ENCODE results near the gene MAP1B. TPM values are rescaled to one million over a fixed set of nuclear protein-coding genes. Genes with fewer than 3 reads are reported as not detected.

Gene MAP1B
- total RNA-seq, 1 donor from 2014 or later: 2,530 TPM

DNA sequence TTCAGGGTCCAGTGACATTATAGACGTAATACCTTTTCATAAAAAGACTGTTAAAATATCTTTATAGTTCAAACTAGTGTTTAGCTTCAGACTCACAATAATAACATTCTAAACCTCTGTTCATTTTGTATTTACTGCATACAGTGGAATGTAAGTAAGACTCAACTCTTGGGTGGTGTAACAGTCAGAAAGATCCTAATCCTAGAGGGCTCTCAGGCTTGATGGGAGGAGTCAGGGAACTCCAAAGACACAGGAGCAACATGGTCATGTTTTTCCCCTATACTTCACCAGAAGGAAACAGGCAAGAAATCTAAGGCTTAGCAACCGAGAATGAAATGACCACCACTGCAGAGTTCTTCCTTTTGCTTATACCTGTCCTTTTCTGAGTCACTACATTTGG, 130.1 kb downstream of the MAP1B start:
- Mint-ChIP-seq H3K9me3 (ENCODE audit: unreplicated experiment) (peaks cover 2% of the 10 kb centered on the region), H3K4me1 (ENCODE audit: low read depth, unreplicated experiment) (peaks cover 23% of the 10 kb centered on the region), H3K27me3 (ENCODE audit: unreplicated experiment) (no peaks in the 10 kb centered on the region), H3K27ac (ENCODE audit: unreplicated experiment) (peak overlapping the region; percentile 41), H3K4me3 (ENCODE audit: unreplicated experiment) (no peak overlapping the region), H3K36me3 (ENCODE audit: unreplicated experiment) (no peaks in the 10 kb centered on the region)
- no peak for DNase-seq
- TF ChIP-seq, protein P1, sequence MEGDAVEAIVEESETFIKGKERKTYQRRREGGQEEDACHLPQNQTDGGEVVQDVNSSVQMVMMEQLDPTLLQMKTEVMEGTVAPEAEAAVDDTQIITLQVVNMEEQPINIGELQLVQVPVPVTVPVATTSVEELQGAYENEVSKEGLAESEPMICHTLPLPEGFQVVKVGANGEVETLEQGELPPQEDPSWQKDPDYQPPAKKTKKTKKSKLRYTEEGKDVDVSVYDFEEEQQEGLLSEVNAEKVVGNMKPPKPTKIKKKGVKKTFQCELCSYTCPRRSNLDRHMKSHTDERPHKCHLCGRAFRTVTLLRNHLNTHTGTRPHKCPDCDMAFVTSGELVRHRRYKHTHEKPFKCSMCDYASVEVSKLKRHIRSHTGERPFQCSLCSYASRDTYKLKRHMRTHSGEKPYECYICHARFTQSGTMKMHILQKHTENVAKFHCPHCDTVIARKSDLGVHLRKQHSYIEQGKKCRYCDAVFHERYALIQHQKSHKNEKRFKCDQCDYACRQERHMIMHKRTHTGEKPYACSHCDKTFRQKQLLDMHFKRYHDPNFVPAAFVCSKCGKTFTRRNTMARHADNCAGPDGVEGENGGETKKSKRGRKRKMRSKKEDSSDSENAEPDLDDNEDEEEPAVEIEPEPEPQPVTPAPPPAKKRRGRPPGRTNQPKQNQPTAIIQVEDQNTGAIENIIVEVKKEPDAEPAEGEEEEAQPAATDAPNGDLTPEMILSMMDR (IDR thresholded peaks at IDR 0.05; ENCODE audit: partially characterized antibody, unreplicated experiment): no peak

DNA sequence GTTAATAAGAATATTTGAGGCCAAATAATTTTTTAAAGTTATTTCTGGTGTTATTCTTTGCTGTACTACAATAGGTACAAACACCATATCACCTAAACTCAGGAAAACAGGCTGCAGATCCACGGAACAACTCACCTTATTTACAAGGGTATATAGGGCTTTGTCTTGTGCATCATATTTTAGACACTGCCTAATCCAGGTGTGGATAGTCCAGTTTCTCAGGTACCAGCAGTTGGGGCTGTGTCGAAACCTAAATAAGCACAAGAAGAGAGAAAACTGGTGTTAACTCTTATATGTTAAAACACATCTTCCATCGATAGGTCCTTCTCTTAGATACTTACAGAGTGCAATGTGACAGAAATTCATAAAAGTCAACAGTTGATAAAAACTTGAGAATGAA, 130.6 kb downstream of the MAP1B start:
- H3K27me3 Mint-ChIP-seq (ENCODE audit: unreplicated experiment): no peaks in the 10 kb centered on the region
- H3K36me3 Mint-ChIP-seq (ENCODE audit: unreplicated experiment): no peaks in the 10 kb centered on the region
- no peak for DNase-seq
- TF ChIP-seq, protein P1 (IDR thresholded peaks at IDR 0.05; ENCODE audit: partially characterized antibody, unreplicated experiment): no peak
- H3K4me3 Mint-ChIP-seq (ENCODE audit: unreplicated experiment): no peak overlapping the region
- H3K27ac Mint-ChIP-seq (ENCODE audit: unreplicated experiment): no peak overlapping the region
- peaks cover 28% of the 10 kb centered on the region for H3K4me1 Mint-ChIP-seq (ENCODE audit: low read depth, unreplicated experiment)
- H3K9me3 Mint-ChIP-seq (ENCODE audit: unreplicated experiment): peaks cover 2% of the 10 kb centered on the region

DNA sequence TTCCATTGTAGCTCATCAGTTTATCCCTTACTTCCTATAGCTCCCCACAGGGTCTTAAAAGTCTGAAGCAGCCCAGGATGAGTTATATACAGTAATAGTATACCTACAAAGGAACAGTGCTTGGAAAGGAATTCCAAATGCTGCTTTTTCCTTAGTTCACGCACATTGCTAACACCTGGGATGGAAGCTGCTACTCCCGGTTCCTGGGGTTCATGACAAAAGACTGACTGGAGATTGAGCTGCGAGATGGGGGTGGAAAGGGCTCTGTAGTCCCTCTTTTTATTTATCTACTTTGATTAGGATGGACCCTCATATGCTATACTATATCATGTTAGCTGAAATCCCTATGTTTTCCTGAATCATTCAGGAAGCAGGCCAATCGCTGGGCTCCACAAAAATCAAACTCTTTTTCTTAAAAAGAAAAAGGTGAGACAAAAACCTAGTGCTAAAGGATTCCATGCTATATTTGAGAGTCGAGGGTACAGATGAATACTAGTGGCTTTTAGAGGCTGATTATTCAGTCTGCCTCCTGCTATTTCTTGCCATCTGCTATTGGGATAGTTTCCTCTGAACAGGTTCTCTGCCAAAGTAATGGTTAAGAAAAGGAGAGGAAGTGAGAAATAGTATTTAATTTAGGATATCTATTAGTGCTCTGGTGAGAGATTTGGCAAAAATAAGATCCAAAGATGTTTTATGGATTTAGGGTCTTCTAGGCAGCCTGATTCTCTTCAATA, 131.6 kb downstream of the MAP1B start:
- Mint-ChIP-seq H3K4me3 (ENCODE audit: unreplicated experiment) (no peak overlapping the region), H3K9me3 (ENCODE audit: unreplicated experiment) (peaks cover 2% of the 10 kb centered on the region), H3K4me1 (ENCODE audit: low read depth, unreplicated experiment) (peaks cover 34% of the 10 kb centered on the region), H3K27ac (ENCODE audit: unreplicated experiment) (peak overlapping the region; percentile 71), H3K36me3 (ENCODE audit: unreplicated experiment) (no peaks in the 10 kb centered on the region), H3K27me3 (ENCODE audit: unreplicated experiment) (no peaks in the 10 kb centered on the region)
- TF ChIP-seq, protein P1 (IDR thresholded peaks at IDR 0.05; ENCODE audit: partially characterized antibody, unreplicated experiment): no peak
- DNase-seq: no peak

DNA sequence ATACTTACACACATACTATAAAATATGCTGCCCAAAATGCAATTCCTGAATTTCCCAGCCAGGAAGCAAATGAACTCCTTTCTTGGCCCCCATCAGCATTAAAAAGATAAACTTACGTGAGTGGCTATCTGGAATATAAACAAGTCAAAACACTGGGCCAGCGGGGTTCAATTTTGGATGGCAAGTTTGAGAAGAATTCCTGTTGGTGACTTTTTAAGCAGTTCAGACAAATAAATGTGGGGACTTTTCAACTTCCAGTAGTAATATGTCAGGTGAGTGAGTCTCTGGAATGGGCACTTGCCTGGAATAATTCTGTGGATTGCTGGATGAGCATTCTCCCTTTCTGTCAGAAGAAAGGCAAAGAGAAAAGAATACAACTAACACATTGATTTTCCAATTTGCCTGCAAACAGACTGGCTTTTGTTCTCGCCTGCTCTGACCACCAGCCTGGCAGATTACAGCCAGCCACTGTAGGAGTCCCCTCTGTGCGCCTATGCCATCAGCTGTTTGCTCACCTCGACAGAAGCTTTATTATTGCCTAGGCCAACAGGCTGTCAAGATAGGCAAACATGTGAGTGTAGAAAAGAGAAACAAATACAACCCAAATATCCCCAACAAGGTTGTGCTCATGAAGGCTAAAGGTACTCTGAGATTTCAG, 134.2 kb downstream of the MAP1B start:
- H3K36me3 Mint-ChIP-seq (ENCODE audit: unreplicated experiment): no peaks in the 10 kb centered on the region
- peaks cover 44% of the 10 kb centered on the region for H3K4me1 Mint-ChIP-seq (ENCODE audit: low read depth, unreplicated experiment)
- peak overlapping the region; percentile 66 for H3K4me3 Mint-ChIP-seq (ENCODE audit: unreplicated experiment)
- TF ChIP-seq, protein P1 (IDR thresholded peaks at IDR 0.05; ENCODE audit: partially characterized antibody, unreplicated experiment): no peak
- H3K27me3 Mint-ChIP-seq (ENCODE audit: unreplicated experiment): no peaks in the 10 kb centered on the region
- H3K9me3 Mint-ChIP-seq (ENCODE audit: unreplicated experiment): peaks cover 2% of the 10 kb centered on the region
- H3K27ac Mint-ChIP-seq (ENCODE audit: unreplicated experiment): peak overlapping the region; percentile 89
- DNase-seq: peak; percentile 51
